ENCODE measurements around the gene EDN3. TPM values are rescaled to one million over a fixed set of nuclear protein-coding genes. Genes with fewer than 3 reads are reported as not detected.

The EDN3 gene
- total and polyA plus RNA-seq, 2 of the 8 experiments (the other 6 are each of a cell fraction or from before 2014, with no cell fraction given): 0.17 to 0.38 TPM

DNA sequence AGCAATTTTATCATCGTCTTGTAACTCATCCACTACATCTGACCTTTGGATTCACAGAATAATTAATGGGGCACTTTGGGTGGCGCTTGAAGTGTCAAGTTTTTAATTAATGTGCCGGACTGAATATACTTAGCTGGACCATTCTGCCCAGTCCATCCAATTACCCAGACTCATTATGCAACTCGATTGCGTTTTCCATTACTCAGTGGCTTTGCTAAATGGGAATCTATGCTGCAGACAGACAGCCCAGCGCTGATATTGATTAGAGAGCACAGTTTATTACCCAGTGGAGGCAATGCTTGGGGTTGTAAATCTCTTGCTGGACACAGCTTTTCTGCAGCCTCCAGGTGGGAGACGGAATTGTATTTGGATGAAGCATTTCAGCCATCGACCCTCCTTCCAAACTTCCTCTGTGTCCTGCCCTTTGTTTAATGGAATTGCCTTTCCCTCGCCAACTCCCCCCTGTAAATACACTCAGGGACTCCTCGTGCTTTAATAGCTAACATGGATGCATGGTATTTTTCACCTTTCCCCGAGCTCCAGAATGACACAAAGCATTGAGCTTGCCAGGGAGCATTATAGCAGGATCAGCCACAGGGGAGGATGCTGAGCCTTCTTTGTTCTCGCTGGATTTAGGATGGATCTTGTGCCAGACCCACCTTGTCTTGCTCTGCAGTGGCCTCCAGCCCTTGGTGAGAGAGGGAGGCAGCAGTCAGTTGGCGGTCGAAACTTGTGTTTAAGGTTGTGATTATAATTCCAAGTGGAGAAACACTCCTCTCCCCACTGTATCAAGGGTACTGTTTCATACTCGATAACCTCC is 59.7 kb downstream of the EDN3 start (continued):
- no peak for TF ChIP-seq CTBP2 (IDR thresholded peaks at IDR 0.05; ENCODE audit: borderline replicate concordance, insufficient read depth, insufficient read length, low read length)
- TF ChIP-seq GABPA (IDR thresholded peaks at IDR 0.05; ENCODE audit: borderline replicate concordance, insufficient read depth, low read length): no peak
- no peak for TF ChIP-seq FOSL1 (IDR thresholded peaks at IDR 0.05; ENCODE audit: insufficient read depth, low read depth, low read length)
- TF ChIP-seq CBX5 (IDR thresholded peaks at IDR 0.05; ENCODE audit: low read depth, low read length): no peak
